GM06990 (cell line): ENCODE data around the gene CHAF1A.

ENCODE experiments used
- DNase-seq: peaks from one replicate; pipeline ENCODE4 v3.0.0-alpha.2; 2011; ENCODE audit not compliant: insufficient read length; ENCODE audit errors: extremely low read depth
- H3K27me3 ChIP-seq: replicated peaks from 2 replicates; pipeline ENCODE4 v1.6.0; 2011; ENCODE audit warnings: low read length; ENCODE audit not compliant: control insufficient read depth, insufficient read depth
- H3K36me3 ChIP-seq: 2 replicates; pipeline ENCODE4 v1.5.1; 2011; ENCODE audit warnings: low read length; ENCODE audit not compliant: control insufficient read depth, insufficient read depth
- H3K4me3 ChIP-seq: replicated peaks from 2 replicates; pipeline ENCODE4 v1.5.1; 2011; ENCODE audit warnings: low read depth, mild to moderate bottlenecking, control low read depth, low read length
- TF ChIP-seq, protein P1 (sequence below): IDR thresholded peaks from 2 replicates; pipeline ENCODE4 v1.5.1; 2011; ENCODE audit warnings: low read length, control low read depth, mild to moderate bottlenecking, inconsistent platforms; ENCODE audit not compliant: insufficient read depth, poor library complexity, severe bottlenecking

CHAF1A gene

GRCh38 chr19:4376671-4376990 lies 25.8 kb upstream of the CHAF1A start:
- H3K36me3 ChIP-seq, result peaks cover 4% of the 10 kb centered on the region
- TF ChIP-seq, protein P1, sequence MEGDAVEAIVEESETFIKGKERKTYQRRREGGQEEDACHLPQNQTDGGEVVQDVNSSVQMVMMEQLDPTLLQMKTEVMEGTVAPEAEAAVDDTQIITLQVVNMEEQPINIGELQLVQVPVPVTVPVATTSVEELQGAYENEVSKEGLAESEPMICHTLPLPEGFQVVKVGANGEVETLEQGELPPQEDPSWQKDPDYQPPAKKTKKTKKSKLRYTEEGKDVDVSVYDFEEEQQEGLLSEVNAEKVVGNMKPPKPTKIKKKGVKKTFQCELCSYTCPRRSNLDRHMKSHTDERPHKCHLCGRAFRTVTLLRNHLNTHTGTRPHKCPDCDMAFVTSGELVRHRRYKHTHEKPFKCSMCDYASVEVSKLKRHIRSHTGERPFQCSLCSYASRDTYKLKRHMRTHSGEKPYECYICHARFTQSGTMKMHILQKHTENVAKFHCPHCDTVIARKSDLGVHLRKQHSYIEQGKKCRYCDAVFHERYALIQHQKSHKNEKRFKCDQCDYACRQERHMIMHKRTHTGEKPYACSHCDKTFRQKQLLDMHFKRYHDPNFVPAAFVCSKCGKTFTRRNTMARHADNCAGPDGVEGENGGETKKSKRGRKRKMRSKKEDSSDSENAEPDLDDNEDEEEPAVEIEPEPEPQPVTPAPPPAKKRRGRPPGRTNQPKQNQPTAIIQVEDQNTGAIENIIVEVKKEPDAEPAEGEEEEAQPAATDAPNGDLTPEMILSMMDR, result no peak
- DNase-seq, result no peak
- H3K27me3 ChIP-seq, result no peaks in the 10 kb centered on the region
- peak overlapping the region; percentile 41; the same call in 1 of the 2 replicates for H3K4me3 ChIP-seq

GRCh38 chr19:4376991-4377781 lies 25.3 kb upstream of the CHAF1A start:
- Histone ChIP-seq H3K4me3 (no peak overlapping the region), H3K36me3 (peaks cover 4% of the 10 kb centered on the region)
- DNase-seq, result no peak

DNA sequence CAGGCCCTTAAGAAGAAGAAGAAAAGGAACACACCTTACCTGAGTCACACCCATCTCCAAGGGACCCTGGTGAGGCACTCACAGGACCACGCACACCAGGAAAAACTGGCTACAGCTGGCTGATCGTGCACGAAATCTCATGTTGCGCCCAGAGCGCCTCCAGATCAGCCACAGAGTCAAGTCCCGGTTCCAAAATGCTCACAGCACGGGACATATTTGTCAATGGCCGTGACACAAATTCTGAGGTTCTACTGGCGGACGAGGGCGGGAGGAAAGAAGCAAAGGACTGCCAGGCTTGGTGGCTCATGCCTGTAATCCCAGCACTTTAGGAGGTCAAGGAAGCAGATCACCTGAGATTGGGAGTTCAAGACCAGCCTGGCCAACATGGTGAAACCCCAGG lies 23.6 kb upstream of the CHAF1A start:
- peaks cover 6% of the 10 kb centered on the region for H3K36me3 ChIP-seq
- TF ChIP-seq, protein P1, result no peak
- no peak for DNase-seq
- H3K4me3 ChIP-seq, result peak overlapping the region; percentile 54; the same call in 1 of the 2 replicates
- no peaks in the 10 kb centered on the region for H3K27me3 ChIP-seq

More at GRCh38 chr19:4376991-4377781, 25.3 kb upstream of the CHAF1A start:
- TF ChIP-seq, protein P1, result no peak
- H3K27me3 ChIP-seq, result no peaks in the 10 kb centered on the region

- TF ChIP-seq, protein P1, result no peak
- H3K27me3 ChIP-seq, result no peaks in the 10 kb centered on the region
- H3K4me3 ChIP-seq, result peak overlapping the region; percentile 54
- H3K36me3 ChIP-seq, result peaks cover 11% of the 10 kb centered on the region
- peak; percentile 77 for DNase-seq
Observed at GRCh38 chr19:4379383-4380253, 22.8 kb upstream of the CHAF1A start.

DNA sequence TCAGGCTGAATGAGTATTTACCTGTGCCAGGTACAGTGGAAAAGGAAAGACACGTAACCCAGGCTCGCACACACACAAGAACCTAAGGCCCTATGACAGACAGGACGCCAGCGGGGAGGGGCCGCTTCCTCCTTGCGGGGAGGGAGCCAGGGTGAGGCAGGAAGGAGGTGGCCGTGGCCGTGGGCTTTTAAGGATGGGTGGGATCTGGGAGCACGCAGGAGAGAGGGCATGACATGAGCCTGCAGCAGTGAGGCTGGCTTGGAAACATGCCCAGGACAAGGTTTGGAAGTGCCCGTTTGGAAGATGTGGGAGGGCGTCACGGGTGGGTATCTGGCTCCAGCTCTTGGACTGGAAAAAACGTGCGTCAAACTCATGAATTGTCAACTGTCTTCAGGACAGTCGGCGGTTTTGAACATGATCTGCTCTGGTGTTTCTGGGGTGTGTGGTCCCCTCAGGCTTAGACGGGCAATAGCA lies 22.1 kb upstream of the CHAF1A start:
- peak overlapping the region; percentile 54 for H3K4me3 ChIP-seq
- no peak for DNase-seq

More for the DNA sequence above, 22.1 kb upstream of the CHAF1A start:
- Histone ChIP-seq H3K36me3 (peaks cover 12% of the 10 kb centered on the region), H3K27me3 (no peaks in the 10 kb centered on the region)
- TF ChIP-seq, protein P1, result no peak
